Fibroblast of lung (primary cell): Measurements from ENCODE around the gene GNG12. TPM values are rescaled to one million over a fixed set of nuclear protein-coding genes. Genes with fewer than 3 reads are reported as not detected.

Source experiments
- DNase-seq, 2 donors: peaks; one replicate each; pipeline versions ENCODE4 v3.0.0 to v3.0.0-alpha.2; 2010; ENCODE audit warnings: low read depth in 2 of 2
- H2AFZ ChIP-seq: 2 replicates; pipeline ENCODE4 v1.5.1; 2012; ENCODE audit warnings: low read length, control low read depth, inconsistent platforms
- H3K27ac ChIP-seq: 2 replicates; pipeline ENCODE4 v1.5.1; 2011; ENCODE audit warnings: low read length, control low read depth; ENCODE audit not compliant: insufficient read depth
- H3K27me3 ChIP-seq: 2 replicates; pipeline ENCODE4 v1.5.1; 2011; ENCODE audit warnings: mild to moderate bottlenecking, low read length; ENCODE audit not compliant: control insufficient read depth, insufficient read depth
- H3K36me3 ChIP-seq: 2 replicates; pipeline ENCODE4 v1.5.1; 2011; ENCODE audit warnings: low read length; ENCODE audit not compliant: control insufficient read depth, insufficient read depth
- H3K4me1 ChIP-seq: 2 replicates; pipeline ENCODE4 v1.5.1; 2011; ENCODE audit warnings: low read length; ENCODE audit not compliant: control insufficient read depth, insufficient read depth; ENCODE audit errors: extremely low read depth
- H3K4me2 ChIP-seq: 2 replicates; pipeline ENCODE4 v1.5.1; 2011; ENCODE audit warnings: low read length, control low read depth; ENCODE audit not compliant: insufficient read depth; ENCODE audit errors: extremely low read depth
- H3K4me3 ChIP-seq, 4 experiments: fragments of 200-600 bp in 1 of 4; sonication (generic) in 1 of 4; replicated peaks in 1 of 4; 2 replicates each; pipeline ENCODE4 v1.5.1; 2011 to 2016; ENCODE audit warnings: low read length in 4 of 4, low read depth in 3 of 4, mild to moderate bottlenecking in 3 of 4, control low read depth in 2 of 4, inconsistent platforms in 1 of 4, mixed read lengths in 1 of 4; ENCODE audit not compliant: insufficient read depth in 1 of 4; ENCODE audit errors: control extremely low read depth in 1 of 4
- H3K79me2 ChIP-seq: 2 replicates; pipeline ENCODE4 v1.5.1; 2012; ENCODE audit warnings: mild to moderate bottlenecking, low read length, inconsistent platforms; ENCODE audit not compliant: control insufficient read depth, insufficient read depth
- H3K9ac ChIP-seq: 2 replicates; pipeline ENCODE4 v1.5.1; 2011; ENCODE audit warnings: mild to moderate bottlenecking, low read length, control low read depth; ENCODE audit not compliant: insufficient read depth
- H3K9me3 ChIP-seq: 2 replicates; pipeline ENCODE4 v1.5.1; 2012; ENCODE audit warnings: low read depth, low read length; ENCODE audit not compliant: control insufficient read depth, insufficient read depth
- H4K20me1 ChIP-seq: 2 replicates; pipeline ENCODE4 v1.5.1; 2011; ENCODE audit warnings: low read length; ENCODE audit not compliant: control insufficient read depth, insufficient read depth; ENCODE audit errors: extremely low read depth
- CTCF ChIP-seq, 2 donors: IDR thresholded peaks in 1 of 2; conservative IDR thresholded peaks in 1 of 2; 1 replicate in 1 of 2; 2 replicates in 1 of 2; pipeline ENCODE4 v1.5.1; 2011 to 2012; ENCODE audit warnings: low read length in 2 of 2, control low read depth in 1 of 2, inconsistent platforms in 1 of 2, low read depth in 1 of 2, mild to moderate bottlenecking in 1 of 2
- EZH2 ChIP-seq: IDR thresholded peaks from 2 replicates; pipeline ENCODE4 v1.5.1; 2012; ENCODE audit warnings: low read length, control low read depth, mild to moderate bottlenecking; ENCODE audit errors: missing control alignments
- polyA plus RNA-seq, 2 donors: library from polyadenylated mRNA; depleted of rRNA in 1 of 2; stranded (reverse) in 1 of 2; unstranded in 1 of 2; fragments of >200 nt; gene quantifications; 2 replicates each; pipeline ENCODE4 v1.2.1, GENCODE V29; 2011 to 2012; ENCODE audit warnings: missing spikeins in 1 of 2
- total RNA-seq: library from RNA; depleted of rRNA; stranded (reverse); fragments of >200 nt; gene quantifications from 2 replicates; pipeline ENCODE4 v1.2.1, GENCODE V29; 2014

Gene GNG12
- total and polyA plus RNA-seq, 2 donors (not counting 1 experiment from before 2014, with no cell fraction given) = 127 to 241 TPM

- TF ChIP-seq EZH2 (no peak), CTCF (conservative IDR thresholded peaks at IDR 0.05 in 1 of 2, IDR thresholded peaks at IDR 0.05 in 1 of 2; ENCODE audit: low read depth in 1 of 2, low read length in 2 of 2) (no peak)
- no peak for DNase-seq
- H4K20me1 ChIP-seq = no peaks in the 10 kb centered on the region
Measured at GRCh38 chr1:67825591-67825990, 7.7 kb downstream of the GNG12 start.

GRCh38 chr1:67824766-67825165 lies 8.5 kb downstream of the GNG12 start:
- no peaks in the 10 kb centered on the region for H3K9me3 ChIP-seq
- no peaks in the 10 kb centered on the region for H3K4me1 ChIP-seq
- H2AFZ ChIP-seq = no peak overlapping the region
- TF ChIP-seq EZH2 (no peak), CTCF (conservative IDR thresholded peaks at IDR 0.05 in 1 of 2, IDR thresholded peaks at IDR 0.05 in 1 of 2; ENCODE audit: low read depth in 1 of 2, low read length in 2 of 2) (no peak)
- no peak overlapping the region for H3K9ac ChIP-seq
- no peak overlapping the region for H3K4me3 ChIP-seq
- H3K4me2 ChIP-seq = no peak overlapping the region
- DNase-seq = no peak
- H3K27me3 ChIP-seq = no peaks in the 10 kb centered on the region
- no peaks in the 10 kb centered on the region for H4K20me1 ChIP-seq
- H3K36me3 ChIP-seq = no peaks in the 10 kb centered on the region
- no peak overlapping the region for H3K27ac ChIP-seq
- H3K79me2 ChIP-seq = peaks cover 90% of the 10 kb centered on the region

More at GRCh38 chr1:67825591-67825990, 7.7 kb downstream of the GNG12 start:
- H2AFZ ChIP-seq = no peak overlapping the region
- H3K4me1 ChIP-seq = no peaks in the 10 kb centered on the region
- no peak overlapping the region for H3K27ac ChIP-seq
- no peak overlapping the region for H3K4me3 ChIP-seq
- H3K36me3 ChIP-seq = no peaks in the 10 kb centered on the region
- H3K9me3 ChIP-seq = no peaks in the 10 kb centered on the region
- no peak overlapping the region for H3K4me2 ChIP-seq
- H3K79me2 ChIP-seq = peaks cover 92% of the 10 kb centered on the region
- H3K27me3 ChIP-seq = no peaks in the 10 kb centered on the region
- H3K9ac ChIP-seq = no peak overlapping the region

- TF ChIP-seq EZH2 (no peak), CTCF (conservative IDR thresholded peaks at IDR 0.05 in 1 of 2, IDR thresholded peaks at IDR 0.05 in 1 of 2; ENCODE audit: low read depth in 1 of 2, low read length in 2 of 2) (no peak)
- Histone ChIP-seq H3K4me2 (no peak overlapping the region), H3K36me3 (no peaks in the 10 kb centered on the region), H3K9ac (no peak overlapping the region), H3K4me1 (no peaks in the 10 kb centered on the region), H3K27me3 (no peaks in the 10 kb centered on the region), H4K20me1 (no peaks in the 10 kb centered on the region), H3K79me2 (peaks cover 90% of the 10 kb centered on the region), H3K9me3 (no peaks in the 10 kb centered on the region), H3K4me3 (no peak overlapping the region), H2AFZ (no peak overlapping the region), H3K27ac (no peak overlapping the region)
- peak; percentile 29 to 63 for DNase-seq
Measured at GRCh38 chr1:67823615-67824014, 9.7 kb downstream of the GNG12 start.
